SK-N-SH (cell line): ENCODE measurements around the gene ADRM1. TPM values are rescaled to one million over a fixed set of nuclear protein-coding genes. Genes with fewer than 3 reads are reported as not detected.

ENCODE experiments used
- CTCF ChIA-PET: fragments of 300-600, 350-600 bp; formaldehyde crosslinking; extraction: SDS; loops from one replicate; lab custom pipeline; 2021; lab: Yijun Ruan, JAX
- POLR2A ChIA-PET: fragments of 350-600 bp; sonication (Branson Sonifier 250); formaldehyde crosslinking; extraction: SDS; loops from one replicate; lab custom pipeline; 2020; ENCODE audit warnings: antibody characterized with exemption, inconsistent platforms; lab: Yijun Ruan, JAX
- DNase-seq: peaks from one replicate; pipeline ENCODE4 v3.0.0; 2012
- H2AFZ ChIP-seq: fragments of 200-600 bp; sonication (generic); 2 replicates; pipeline ENCODE4 v1.8.1; 2016; ENCODE audit warnings: antibody characterized with exemption, mild to moderate bottlenecking, low read depth
- H3F3A ChIP-seq: fragments of 200-600 bp; sonication (generic); replicated peaks from 2 replicates; pipeline ENCODE3; 2016; ENCODE audit warnings: antibody characterized with exemption, mild to moderate bottlenecking; ENCODE audit not compliant: insufficient read depth
- H3K27ac ChIP-seq, 2 experiments: fragments of 200-500 bp in 1 of 2; fragments of 200-600 bp in 1 of 2; sonication (Bioruptor generic) in 1 of 2; sonication (generic), shearing (Covaris generic) in 1 of 2; 2 replicates each; pipeline versions ENCODE4 v1.5.1 to v1.6.1; 2014 to 2016; ENCODE audit warnings: low read depth in 2 of 2, inconsistent platforms in 1 of 2, low read length in 1 of 2, mild to moderate bottlenecking in 1 of 2, mixed read lengths in 1 of 2
- H3K27me3 ChIP-seq: fragments of 200-600 bp; sonication (generic), shearing (Covaris generic); 2 replicates; pipeline ENCODE4 v1.6.1; 2016; ENCODE audit warnings: mixed run types; ENCODE audit not compliant: insufficient read depth
- H3K36me3 ChIP-seq, 2 experiments: fragments of 200-500 bp in 1 of 2; fragments of 200-600 bp in 1 of 2; sonication (Bioruptor generic) in 1 of 2; sonication (generic) in 1 of 2; replicated peaks in 1 of 2; 2 replicates each; pipeline versions ENCODE3 to v1.5.1; 2014 to 2016; ENCODE audit warnings: low read length in 1 of 2, mild to moderate bottlenecking in 1 of 2; ENCODE audit not compliant: insufficient read depth in 2 of 2, control insufficient read depth in 1 of 2
- H3K4me1 ChIP-seq, 2 experiments: fragments of 200-500 bp in 1 of 2; fragments of 200-600 bp in 1 of 2; sonication (Bioruptor generic) in 1 of 2; sonication (generic), shearing (Covaris generic) in 1 of 2; 2 replicates each; pipeline versions ENCODE4 v1.5.1 to v1.6.1; 2014 to 2016; ENCODE audit warnings: low read depth in 1 of 2, low read length in 1 of 2, mixed run types in 1 of 2; ENCODE audit not compliant: insufficient read depth in 2 of 2, control insufficient read depth in 1 of 2
- H3K4me2 ChIP-seq: fragments of 200-600 bp; sonication (generic), shearing (Covaris generic); 2 replicates; pipeline ENCODE4 v1.6.1; 2017; ENCODE audit warnings: mixed run types
- H3K4me3 ChIP-seq, 2 experiments: fragments of 200-500 bp in 1 of 2; fragments of 200-600 bp in 1 of 2; sonication (Bioruptor generic) in 1 of 2; sonication (generic), shearing (Covaris generic) in 1 of 2; 2 replicates each; pipeline versions ENCODE4 v1.5.1 to v1.8.1; 2014 to 2016; ENCODE audit warnings: low read depth in 2 of 2, inconsistent platforms in 1 of 2, low read length in 1 of 2, mild to moderate bottlenecking in 1 of 2, mixed read lengths in 1 of 2, moderate library complexity in 1 of 2
- H3K79me2 ChIP-seq: fragments of 200-600 bp; sonication (generic); 2 replicates; pipeline ENCODE4 v1.8.1; 2017; ENCODE audit warnings: mild to moderate bottlenecking; ENCODE audit not compliant: insufficient read depth
- H3K9ac ChIP-seq: fragments of 200-600 bp; sonication (generic); 2 replicates; pipeline ENCODE4 v1.6.1; 2017; ENCODE audit warnings: mixed run types
- H3K9me2 ChIP-seq: fragments of 200-600 bp; sonication (generic); 2 replicates; pipeline ENCODE4 v1.6.1; 2017; ENCODE audit warnings: mixed run types
- H3K9me3 ChIP-seq: fragments of 200-600 bp; sonication (generic); 2 replicates; pipeline ENCODE4 v1.6.1; 2017; ENCODE audit warnings: mixed run types, mild to moderate bottlenecking, moderate library complexity
- H4K20me1 ChIP-seq: fragments of 200-600 bp; sonication (generic); 2 replicates; pipeline ENCODE4 v1.6.1; 2017; ENCODE audit warnings: mild to moderate bottlenecking, mixed run types; ENCODE audit not compliant: insufficient read depth
- CHD2 ChIP-seq: fragments of 150-350 bp; IDR thresholded peaks from 2 replicates; pipeline ENCODE4 v1.6.1; 2018; ENCODE audit warnings: low read length; ENCODE audit not compliant: partially characterized antibody
- ELF1 ChIP-seq: IDR thresholded peaks from 2 replicates; pipeline ENCODE4 v1.4.0; 2012
- EP300 ChIP-seq, 2 experiments: IDR thresholded peaks; 2 replicates each; pipeline versions ENCODE4 v1.4.0 to v1.6.1; 2012; ENCODE audit warnings: borderline replicate concordance in 1 of 2, low read depth in 1 of 2, low read length in 1 of 2
- FOSL2 ChIP-seq: IDR thresholded peaks from 2 replicates; pipeline ENCODE4 v1.4.0; 2012; ENCODE audit warnings: low read depth, mild to moderate bottlenecking, moderate library complexity, borderline replicate concordance
- FOXM1 ChIP-seq: IDR thresholded peaks from 2 replicates; pipeline ENCODE4 v1.4.0; 2012; ENCODE audit warnings: low read depth, mild to moderate bottlenecking
- JUND ChIP-seq: IDR thresholded peaks from 2 replicates; pipeline ENCODE4 v1.4.0; 2012
- MEF2A ChIP-seq: IDR thresholded peaks from 2 replicates; pipeline ENCODE4 v1.4.0; 2012; ENCODE audit warnings: low read depth, borderline replicate concordance
- NFIC ChIP-seq: IDR thresholded peaks from 2 replicates; pipeline ENCODE4 v1.4.0; 2012; ENCODE audit warnings: borderline replicate concordance
- NRF1 ChIP-seq: IDR thresholded peaks from 2 replicates; pipeline ENCODE4 v1.6.1; 2012; ENCODE audit warnings: low read depth, mild to moderate bottlenecking, low read length
- POLR2AphosphoS5 ChIP-seq: IDR thresholded peaks from 2 replicates; pipeline ENCODE4 v1.6.1; 2012; ENCODE audit warnings: low read depth, low read length
- RCOR1 ChIP-seq: fragments of 150-350 bp; IDR thresholded peaks from 2 replicates; pipeline ENCODE4 v1.6.1; 2017; ENCODE audit warnings: antibody characterized with exemption, low read length
- RFX5 ChIP-seq: IDR thresholded peaks from 2 replicates; pipeline ENCODE4 v1.6.1; 2012; ENCODE audit warnings: mild to moderate bottlenecking, improper control_type of control experiment, low read length
- RXRA ChIP-seq: IDR thresholded peaks from 2 replicates; pipeline ENCODE4 v1.4.0; 2012; ENCODE audit warnings: low read depth, mild to moderate bottlenecking, borderline replicate concordance
- SIN3A ChIP-seq: IDR thresholded peaks from 2 replicates; pipeline ENCODE4 v1.6.1; 2012; ENCODE audit warnings: low read depth, mild to moderate bottlenecking, low read length, moderate library complexity, borderline replicate concordance
- SMC3 ChIP-seq: IDR thresholded peaks from 2 replicates; pipeline ENCODE4 v1.6.1; 2012; ENCODE audit warnings: low read depth, low read length, improper control_type of control experiment
- TAF1 ChIP-seq: IDR thresholded peaks from 2 replicates; pipeline ENCODE4 v1.6.1; 2012; ENCODE audit warnings: low read depth, mild to moderate bottlenecking, low read length, moderate library complexity, borderline replicate concordance
- TEAD4 ChIP-seq: IDR thresholded peaks from 2 replicates; pipeline ENCODE4 v1.4.0; 2012; ENCODE audit warnings: mild to moderate bottlenecking, borderline replicate concordance; ENCODE audit not compliant: insufficient read depth
- YY1 ChIP-seq: IDR thresholded peaks from 2 replicates; pipeline ENCODE4 v1.4.0; 2012; ENCODE audit warnings: low read depth, mild to moderate bottlenecking
- whole genome bisulfite sequencing: methylation state at CpG from one replicate; pipeline ENCODE4 v1.1.6; 2017; ENCODE audit warnings: low lambda C conversion rate; 5-methylcytosine and 5-hydroxymethylcytosine counted together
- polyA plus RNA-seq, 3 experiments: library from polyadenylated mRNA; depleted of rRNA; stranded (reverse); fragments of >200 nt; gene quantifications; 2 replicates each; pipeline ENCODE4 v1.2.3, GENCODE V29; 2012
- TF ChIP-seq, protein P1 (sequence below): IDR thresholded peaks from 2 replicates; pipeline ENCODE4 v1.6.1; 2012; ENCODE audit warnings: mild to moderate bottlenecking, low read depth, low read length, moderate library complexity
- TF ChIP-seq, protein P2 (sequence below): fragments of 200-600 bp; sonication (generic); IDR thresholded peaks from 2 replicates; pipeline ENCODE4 v1.6.1; 2017; ENCODE audit warnings: antibody characterized with exemption, mild to moderate bottlenecking, moderate library complexity
- TF ChIP-seq, protein P3 (sequence below): IDR thresholded peaks from 2 replicates; pipeline ENCODE4; 2012
- TF ChIP-seq, protein P4 (sequence below): fragments of 150-350 bp; IDR thresholded peaks from 2 replicates; pipeline ENCODE4 v1.6.1; 2016; ENCODE audit warnings: mild to moderate bottlenecking, low read depth, low read length

The ADRM1 gene
- polyA plus RNA-seq, 1 of the 3 experiments (the other 2 are of a cell fraction): 142 TPM

DNA sequence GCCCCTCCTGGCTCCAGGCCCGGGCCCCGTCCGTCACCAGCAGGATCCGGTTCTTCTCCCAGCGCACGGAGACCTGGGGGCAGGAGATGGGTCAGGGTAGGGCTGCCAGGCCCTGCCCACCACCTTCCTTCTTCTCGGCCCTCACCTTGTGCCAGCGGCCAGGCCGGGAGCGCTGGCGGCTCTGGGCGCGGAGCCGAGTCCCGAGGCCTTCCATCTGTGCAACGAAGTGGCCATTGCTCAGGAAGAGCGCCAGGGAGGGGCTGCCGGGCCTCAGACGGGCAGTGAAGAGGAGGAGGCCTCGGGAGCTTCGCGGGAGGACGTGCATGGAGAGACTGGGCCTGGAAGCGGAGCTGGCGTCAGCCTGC is 7.9 kb downstream of the ADRM1 start (continued):
- TF ChIP-seq, protein P1, sequence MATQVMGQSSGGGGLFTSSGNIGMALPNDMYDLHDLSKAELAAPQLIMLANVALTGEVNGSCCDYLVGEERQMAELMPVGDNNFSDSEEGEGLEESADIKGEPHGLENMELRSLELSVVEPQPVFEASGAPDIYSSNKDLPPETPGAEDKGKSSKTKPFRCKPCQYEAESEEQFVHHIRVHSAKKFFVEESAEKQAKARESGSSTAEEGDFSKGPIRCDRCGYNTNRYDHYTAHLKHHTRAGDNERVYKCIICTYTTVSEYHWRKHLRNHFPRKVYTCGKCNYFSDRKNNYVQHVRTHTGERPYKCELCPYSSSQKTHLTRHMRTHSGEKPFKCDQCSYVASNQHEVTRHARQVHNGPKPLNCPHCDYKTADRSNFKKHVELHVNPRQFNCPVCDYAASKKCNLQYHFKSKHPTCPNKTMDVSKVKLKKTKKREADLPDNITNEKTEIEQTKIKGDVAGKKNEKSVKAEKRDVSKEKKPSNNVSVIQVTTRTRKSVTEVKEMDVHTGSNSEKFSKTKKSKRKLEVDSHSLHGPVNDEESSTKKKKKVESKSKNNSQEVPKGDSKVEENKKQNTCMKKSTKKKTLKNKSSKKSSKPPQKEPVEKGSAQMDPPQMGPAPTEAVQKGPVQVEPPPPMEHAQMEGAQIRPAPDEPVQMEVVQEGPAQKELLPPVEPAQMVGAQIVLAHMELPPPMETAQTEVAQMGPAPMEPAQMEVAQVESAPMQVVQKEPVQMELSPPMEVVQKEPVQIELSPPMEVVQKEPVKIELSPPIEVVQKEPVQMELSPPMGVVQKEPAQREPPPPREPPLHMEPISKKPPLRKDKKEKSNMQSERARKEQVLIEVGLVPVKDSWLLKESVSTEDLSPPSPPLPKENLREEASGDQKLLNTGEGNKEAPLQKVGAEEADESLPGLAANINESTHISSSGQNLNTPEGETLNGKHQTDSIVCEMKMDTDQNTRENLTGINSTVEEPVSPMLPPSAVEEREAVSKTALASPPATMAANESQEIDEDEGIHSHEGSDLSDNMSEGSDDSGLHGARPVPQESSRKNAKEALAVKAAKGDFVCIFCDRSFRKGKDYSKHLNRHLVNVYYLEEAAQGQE: no peak
- no peak for TF ChIP-seq SMC3
- TF ChIP-seq TAF1: no peak

DNA sequence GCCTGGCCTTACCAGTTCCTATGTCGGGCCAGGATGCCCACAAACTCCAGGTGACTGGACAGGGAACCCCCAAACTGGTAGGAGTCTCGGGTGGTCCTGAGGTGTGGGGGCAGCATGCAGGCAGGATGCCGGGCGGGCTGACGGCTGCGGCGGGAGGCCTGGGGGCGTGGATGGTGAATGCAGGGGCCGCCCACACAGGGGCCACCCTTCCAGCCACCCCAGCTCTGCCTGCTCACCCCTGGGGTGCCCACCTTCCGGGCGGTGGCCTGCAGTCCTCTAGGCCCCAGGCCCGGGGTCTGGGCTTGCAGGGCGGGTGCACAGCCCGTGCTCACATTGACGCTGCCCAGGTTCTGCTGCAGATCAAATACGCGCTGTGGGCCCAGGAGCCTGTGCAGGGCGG is 8.4 kb downstream of the ADRM1 start:
- Histone ChIP-seq H3K4me1 (no peaks in the 10 kb centered on the region; a peak in 1 of 4 replicates), H3K4me2 (no peak overlapping the region), H3F3A (peaks cover 13% of the 10 kb centered on the region), H3K9ac (no peak overlapping the region), H3K4me3 (no peak overlapping the region), H3K9me3 (no peaks in the 10 kb centered on the region)
- TF ChIP-seq, protein P2, sequence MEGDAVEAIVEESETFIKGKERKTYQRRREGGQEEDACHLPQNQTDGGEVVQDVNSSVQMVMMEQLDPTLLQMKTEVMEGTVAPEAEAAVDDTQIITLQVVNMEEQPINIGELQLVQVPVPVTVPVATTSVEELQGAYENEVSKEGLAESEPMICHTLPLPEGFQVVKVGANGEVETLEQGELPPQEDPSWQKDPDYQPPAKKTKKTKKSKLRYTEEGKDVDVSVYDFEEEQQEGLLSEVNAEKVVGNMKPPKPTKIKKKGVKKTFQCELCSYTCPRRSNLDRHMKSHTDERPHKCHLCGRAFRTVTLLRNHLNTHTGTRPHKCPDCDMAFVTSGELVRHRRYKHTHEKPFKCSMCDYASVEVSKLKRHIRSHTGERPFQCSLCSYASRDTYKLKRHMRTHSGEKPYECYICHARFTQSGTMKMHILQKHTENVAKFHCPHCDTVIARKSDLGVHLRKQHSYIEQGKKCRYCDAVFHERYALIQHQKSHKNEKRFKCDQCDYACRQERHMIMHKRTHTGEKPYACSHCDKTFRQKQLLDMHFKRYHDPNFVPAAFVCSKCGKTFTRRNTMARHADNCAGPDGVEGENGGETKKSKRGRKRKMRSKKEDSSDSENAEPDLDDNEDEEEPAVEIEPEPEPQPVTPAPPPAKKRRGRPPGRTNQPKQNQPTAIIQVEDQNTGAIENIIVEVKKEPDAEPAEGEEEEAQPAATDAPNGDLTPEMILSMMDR: no peak
- TF ChIP-seq TEAD4 (no peak), FOXM1 (no peak), SIN3A (no peak), NFIC (no peak), RCOR1 (no peak), RXRA (no peak), NRF1 (no peak), JUND (no peak), TAF1 (no peak), POLR2AphosphoS5 (no peak), EP300 (IDR thresholded peaks at IDR 0.05; ENCODE audit: borderline replicate concordance in 1 of 2, low read depth in 1 of 2, low read length in 1 of 2) (no peak), CHD2 (no peak), FOSL2 (no peak), ELF1 (no peak), RFX5 (no peak), YY1 (no peak), MEF2A (no peak)
- TF ChIP-seq, protein P3, sequence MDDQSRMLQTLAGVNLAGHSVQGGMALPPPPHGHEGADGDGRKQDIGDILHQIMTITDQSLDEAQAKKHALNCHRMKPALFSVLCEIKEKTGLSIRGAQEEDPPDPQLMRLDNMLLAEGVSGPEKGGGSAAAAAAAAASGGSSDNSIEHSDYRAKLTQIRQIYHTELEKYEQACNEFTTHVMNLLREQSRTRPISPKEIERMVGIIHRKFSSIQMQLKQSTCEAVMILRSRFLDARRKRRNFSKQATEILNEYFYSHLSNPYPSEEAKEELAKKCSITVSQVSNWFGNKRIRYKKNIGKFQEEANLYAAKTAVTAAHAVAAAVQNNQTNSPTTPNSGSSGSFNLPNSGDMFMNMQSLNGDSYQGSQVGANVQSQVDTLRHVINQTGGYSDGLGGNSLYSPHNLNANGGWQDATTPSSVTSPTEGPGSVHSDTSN: no peak
- TF ChIP-seq, protein P4, sequence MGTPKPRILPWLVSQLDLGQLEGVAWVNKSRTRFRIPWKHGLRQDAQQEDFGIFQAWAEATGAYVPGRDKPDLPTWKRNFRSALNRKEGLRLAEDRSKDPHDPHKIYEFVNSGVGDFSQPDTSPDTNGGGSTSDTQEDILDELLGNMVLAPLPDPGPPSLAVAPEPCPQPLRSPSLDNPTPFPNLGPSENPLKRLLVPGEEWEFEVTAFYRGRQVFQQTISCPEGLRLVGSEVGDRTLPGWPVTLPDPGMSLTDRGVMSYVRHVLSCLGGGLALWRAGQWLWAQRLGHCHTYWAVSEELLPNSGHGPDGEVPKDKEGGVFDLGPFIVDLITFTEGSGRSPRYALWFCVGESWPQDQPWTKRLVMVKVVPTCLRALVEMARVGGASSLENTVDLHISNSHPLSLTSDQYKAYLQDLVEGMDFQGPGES: no peak
- TF ChIP-seq, all 33 proteins: peak for 0
- H3K9me2 ChIP-seq: no peaks in the 10 kb centered on the region
- peaks cover 24% of the 10 kb centered on the region for H4K20me1 ChIP-seq
- peaks cover 0 to 91% of the 10 kb centered on the region in 2 experiments for H3K36me3 ChIP-seq
- CTCF ChIA-PET: interaction anchor here (1.8 kb wide), 1 partner anchor 71 kb away, joined by 5 read pairs; no protein-coding TSS in a partner anchor
- H3K79me2 ChIP-seq: peaks cover 10% of the 10 kb centered on the region; the same call in 1 of the 2 replicates
- DNase-seq: no peak
- POLR2A ChIA-PET: no interaction called here
- WGBS: 98% methylated on average over 7 of the region's 18 CpGs
- H2AFZ ChIP-seq: no peak overlapping the region
- no peak overlapping the region for H3K27ac ChIP-seq
- H3K27me3 ChIP-seq: no peaks in the 10 kb centered on the region
